Measurements from ENCODE around the gene CAMK4. TPM values are rescaled to one million over a fixed set of nuclear protein-coding genes. Genes with fewer than 3 reads are reported as not detected.

The CAMK4 gene
- 0.37 and 0.66 TPM in 2 replicates for total RNA-seq

DNA sequence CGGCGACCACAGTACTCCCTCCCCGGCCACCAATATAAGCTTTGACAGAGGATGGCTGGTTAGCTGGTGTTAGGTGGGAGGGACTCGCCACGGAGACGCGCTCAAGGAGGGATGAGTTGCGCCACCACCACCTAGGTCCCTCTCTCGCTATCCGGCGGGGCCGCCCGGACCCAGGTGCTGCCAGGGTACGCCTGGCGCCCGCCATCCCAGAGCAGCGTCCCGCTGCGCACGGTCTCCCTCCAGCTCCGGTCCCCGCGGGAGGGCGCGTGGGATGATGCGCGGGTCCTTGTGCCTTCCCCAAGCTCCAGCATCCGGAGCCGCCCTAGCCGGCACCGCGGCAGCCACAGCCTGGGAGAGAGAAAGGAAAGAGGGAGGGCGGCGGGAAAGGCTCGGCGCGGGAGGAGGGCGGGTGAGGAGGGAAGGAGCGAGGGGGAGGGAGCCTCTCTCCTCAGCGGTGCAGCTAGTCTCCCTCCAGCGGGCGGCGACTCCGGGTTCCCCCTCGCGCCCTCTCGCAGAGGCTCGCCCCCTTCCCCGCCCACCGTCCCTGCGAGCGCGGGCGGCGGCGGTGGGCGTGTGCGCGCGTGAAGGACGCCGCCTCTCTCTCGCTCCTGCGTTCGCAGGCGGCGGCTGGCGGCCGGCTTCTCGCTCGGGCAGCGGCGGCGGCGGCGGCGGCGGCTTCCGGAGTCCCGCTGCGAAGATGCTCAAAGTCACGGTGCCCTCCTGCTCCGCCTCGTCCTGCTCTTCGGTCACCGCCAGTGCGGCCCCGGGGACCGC lies at the start of gene CAMK4:
Gene CAMK4, plus strand, starts transcription at position 598 of the 774 bp plus-strand sequence. Its CDS starts 100 bp downstream, at position 698.

DNA sequence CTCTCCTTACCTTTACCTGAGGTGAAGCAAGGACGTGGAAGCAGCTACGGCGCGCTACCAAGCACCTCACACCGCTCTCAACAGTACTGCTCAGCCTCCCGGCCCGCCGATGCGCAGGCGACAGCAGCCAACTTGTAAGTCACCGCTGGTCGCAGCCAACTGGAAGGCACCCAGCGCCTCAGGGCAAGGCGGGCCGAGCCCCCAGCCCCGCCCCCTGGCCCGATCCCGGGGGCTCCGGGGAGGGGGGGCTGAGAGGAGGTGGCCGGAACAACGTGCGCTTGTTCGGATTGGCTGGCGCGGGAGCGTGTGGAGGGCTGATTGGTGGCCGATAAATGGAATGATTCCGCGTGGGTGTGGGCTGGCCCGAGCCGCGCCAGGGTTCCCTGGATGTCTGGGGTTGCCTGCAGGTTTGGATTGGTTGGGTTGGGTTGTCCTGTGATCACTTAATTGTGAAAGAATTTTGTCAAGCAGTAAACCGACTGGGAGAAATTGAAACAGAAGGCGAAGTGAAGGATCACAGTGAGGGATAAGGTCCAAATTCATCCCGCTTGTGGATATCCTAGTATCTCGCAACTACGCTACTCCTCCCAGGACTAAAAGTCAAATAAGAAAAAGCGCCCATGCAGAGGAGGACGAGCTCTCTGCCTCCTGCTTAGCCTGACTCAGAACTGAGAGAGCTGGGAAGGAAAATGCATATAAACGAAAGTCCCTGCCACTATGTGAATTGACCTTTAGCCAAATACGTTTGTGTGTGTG lies 288.4 kb downstream of the CAMK4 start, which contains the start of gene STARD4:
Gene STARD4, minus strand, starts transcription at position 161 of the 756 bp plus-strand sequence. CDS start 5,102 bp downstream, outside the sequence.

Other genes with a start within 250 kb of the CAMK4 start
- gene TSLP, start 152.7 kb upstream of the CAMK4 start, total RNA-seq: 18.9 and 26.5 TPM in 2 replicates
- 54.5 and 59.1 TPM in 2 replicates for gene WDR36, start 132.0 kb upstream of the CAMK4 start, total RNA-seq